ENCODE results near the gene MEGF11. TPM values are rescaled to one million over a fixed set of nuclear protein-coding genes. Genes with fewer than 3 reads are reported as not detected.

The MEGF11 gene
- total RNA-seq, 2 experiments from 2014 or later, result 3.3 to 6.8 TPM

DNA sequence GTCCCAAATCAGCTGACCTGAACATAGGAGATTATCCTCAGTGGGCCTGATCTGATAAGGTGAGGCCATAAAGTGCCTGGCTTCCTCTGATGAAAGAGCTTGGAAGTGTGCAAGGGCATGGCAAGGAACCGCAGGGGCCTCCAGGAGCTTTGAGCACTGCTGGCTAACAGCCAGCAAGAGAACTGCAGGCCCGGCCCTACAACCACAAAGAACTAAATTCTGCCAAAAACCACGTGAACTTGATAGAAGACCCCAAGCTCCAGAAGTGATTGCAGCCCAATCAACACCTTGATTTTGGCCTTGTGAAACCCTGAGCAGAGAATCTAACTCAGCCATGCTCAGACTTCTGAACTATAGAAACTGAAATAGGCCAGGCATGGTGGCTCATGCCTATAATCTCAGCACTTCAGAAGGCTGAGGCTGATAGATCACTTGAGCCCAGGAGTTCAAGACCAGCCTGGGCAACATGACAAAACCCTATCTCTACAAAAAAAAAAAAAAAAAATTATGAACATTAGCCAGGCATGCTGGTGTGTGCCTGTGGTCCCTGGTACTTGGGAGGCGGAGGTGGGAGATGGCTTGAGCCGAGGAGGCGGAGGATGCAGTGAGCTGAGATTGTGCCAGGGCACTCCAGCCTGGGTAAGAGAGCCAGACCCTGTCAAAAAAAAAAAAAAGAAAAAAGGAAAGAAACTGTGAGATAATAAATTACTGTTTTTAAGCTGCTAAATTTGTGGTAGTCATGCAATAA is 32.2 kb upstream of the MEGF11 start:
- Histone ChIP-seq H3K79me2 (ENCODE audit: insufficient read depth, low read depth, low read length) (no peaks in the 10 kb centered on the region), H4K20me1 (ENCODE audit: insufficient read depth, low read length) (no peaks in the 10 kb centered on the region), H3K9me3 (ENCODE audit: low read length) (no peaks in the 10 kb centered on the region), H3K4me1 (ENCODE audit: insufficient read depth, low read length, poor library complexity, severe bottlenecking) (no peaks in the 10 kb centered on the region), H3K36me3 (ENCODE audit: insufficient read depth, low read length) (no peaks in the 10 kb centered on the region), H3K9me2 (ENCODE audit: insufficient read depth, low read length) (no peaks in the 10 kb centered on the region), H3K27ac (ENCODE audit: low read depth, low read length, poor library complexity, severe bottlenecking) (no peak overlapping the region), H3K4me3 (ENCODE audit: low read depth, low read length, poor library complexity, severe bottlenecking) (no peak overlapping the region), H2AFZ (ENCODE audit: low read length) (no peak overlapping the region), H3K4me2 (ENCODE audit: low read length) (no peak overlapping the region)
- no peak for DNase-seq (ENCODE audit: low spot score)
- TF ChIP-seq EZH2phosphoT487 (IDR thresholded peaks at IDR 0.05; ENCODE audit: borderline replicate concordance, low read depth, low read length) (no peak), CTCF (conservative IDR thresholded peaks at IDR 0.05; ENCODE audit: low read length) (no peak)
- ChIA-PET POLR2A (interaction anchor here (0.6 to 0.7 kb wide), 2 partner anchors 27 to 108 kb away, joined by 3 read pairs; no protein-coding TSS in a partner anchor), CTCF (ENCODE audit: unreplicated experiment) (no interaction called here)
- intact Hi-C loops (cut with micrococcal nuclease; ENCODE audit: unreplicated experiment), result loop anchor here (2.0 to 10.0 kb wide), 2 partner anchors 171 to 303 kb away; no protein-coding TSS in a partner anchor
- no TSS peak for BruUV-seq (replicated peaks)

DNA sequence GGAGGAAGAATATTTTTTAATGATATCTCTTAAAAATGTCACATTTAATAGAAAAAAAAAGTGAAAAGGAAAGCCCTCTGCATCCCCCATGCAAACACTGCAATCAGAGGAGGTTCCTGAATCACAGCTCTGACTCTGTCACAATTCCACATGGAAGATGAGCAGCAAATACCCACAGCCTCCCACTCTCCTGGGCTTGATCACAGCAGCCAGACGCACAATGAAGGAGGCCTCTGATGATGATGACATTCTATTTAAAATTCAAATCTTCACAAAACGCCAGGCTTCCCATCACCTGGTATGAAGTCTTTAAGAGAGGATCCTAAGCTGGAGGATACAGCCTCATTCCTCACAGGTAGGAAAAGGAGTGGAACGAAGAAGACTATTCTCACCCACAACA is 30.7 kb upstream of the MEGF11 start:
- CTCF ChIA-PET (ENCODE audit: unreplicated experiment), result interaction anchor here (0.5 kb wide), 1 partner anchor 305 kb away, joined by 3 read pairs; no protein-coding TSS in a partner anchor
- H3K27ac ChIP-seq (ENCODE audit: low read depth, low read length, poor library complexity, severe bottlenecking), result no peak overlapping the region
- H3K79me2 ChIP-seq (ENCODE audit: insufficient read depth, low read depth, low read length), result no peaks in the 10 kb centered on the region
- no peaks in the 10 kb centered on the region for H3K9me3 ChIP-seq (ENCODE audit: low read length)
- H3K4me3 ChIP-seq (ENCODE audit: low read depth, low read length, poor library complexity, severe bottlenecking), result no peak overlapping the region
- H2AFZ ChIP-seq (ENCODE audit: low read length), result no peak overlapping the region
- no TSS peak for BruUV-seq (replicated peaks)
- H3K36me3 ChIP-seq (ENCODE audit: insufficient read depth, low read length), result no peaks in the 10 kb centered on the region
- no peaks in the 10 kb centered on the region for H4K20me1 ChIP-seq (ENCODE audit: insufficient read depth, low read length)
- TF ChIP-seq EZH2phosphoT487 (IDR thresholded peaks at IDR 0.05; ENCODE audit: borderline replicate concordance, low read depth, low read length) (no peak), CTCF (conservative IDR thresholded peaks at IDR 0.05; ENCODE audit: low read length) (no peak)
- no peak for DNase-seq (ENCODE audit: low spot score)
- H3K9me2 ChIP-seq (ENCODE audit: insufficient read depth, low read length), result no peaks in the 10 kb centered on the region
- no peak overlapping the region for H3K4me2 ChIP-seq (ENCODE audit: low read length)
- intact Hi-C loops (cut with micrococcal nuclease; ENCODE audit: unreplicated experiment), result loop anchor here (10.0 kb wide), 1 partner anchor 169 kb away; no protein-coding TSS in a partner anchor
- POLR2A ChIA-PET, result no interaction called here
- no peaks in the 10 kb centered on the region for H3K4me1 ChIP-seq (ENCODE audit: insufficient read depth, low read length, poor library complexity, severe bottlenecking)

- no peaks in the 10 kb centered on the region for H4K20me1 ChIP-seq (ENCODE audit: insufficient read depth, low read length)
- no peak for DNase-seq (ENCODE audit: low spot score)
- TF ChIP-seq EZH2phosphoT487 (IDR thresholded peaks at IDR 0.05; ENCODE audit: borderline replicate concordance, low read depth, low read length) (no peak), CTCF (conservative IDR thresholded peaks at IDR 0.05; ENCODE audit: low read length) (no peak)
- H3K36me3 ChIP-seq (ENCODE audit: insufficient read depth, low read length), result no peaks in the 10 kb centered on the region
- no peak overlapping the region for H3K27ac ChIP-seq (ENCODE audit: low read depth, low read length, poor library complexity, severe bottlenecking)
- no peak overlapping the region for H2AFZ ChIP-seq (ENCODE audit: low read length)
- H3K4me3 ChIP-seq (ENCODE audit: low read depth, low read length, poor library complexity, severe bottlenecking), result no peak overlapping the region
- ChIA-PET CTCF (ENCODE audit: unreplicated experiment) (no interaction called here), POLR2A (interaction anchor here (0.9 kb wide), 1 partner anchor 8 kb away, joined by 8 read pairs; no protein-coding TSS in a partner anchor)
- no TSS peak for BruUV-seq (replicated peaks)
- H3K79me2 ChIP-seq (ENCODE audit: insufficient read depth, low read depth, low read length), result no peaks in the 10 kb centered on the region
- H3K4me1 ChIP-seq (ENCODE audit: insufficient read depth, low read length, poor library complexity, severe bottlenecking), result no peaks in the 10 kb centered on the region
- H3K9me3 ChIP-seq (ENCODE audit: low read length), result no peaks in the 10 kb centered on the region
- H3K4me2 ChIP-seq (ENCODE audit: low read length), result no peak overlapping the region
- no peaks in the 10 kb centered on the region for H3K9me2 ChIP-seq (ENCODE audit: insufficient read depth, low read length)
- intact Hi-C loops (cut with micrococcal nuclease; ENCODE audit: unreplicated experiment), result no loop called here
Observed at GRCh38 chr15:66278671-66279070, 25.1 kb upstream of the MEGF11 start.
